ENCODE measurements around the gene PALLD. TPM values are rescaled to one million over a fixed set of nuclear protein-coding genes. Genes with fewer than 3 reads are reported as not detected.

PALLD gene
- total RNA-seq, 1 experiment from 2014 or later = 23.7 TPM

- no peak for TF ChIP-seq CTCF (IDR thresholded peaks at IDR 0.05)
Observed at GRCh38 chr4:168790898-168791297, 294.0 kb downstream of the PALLD start (continued).

- no peaks in the 10 kb centered on the region for H3K36me3 Mint-ChIP-seq
- H3K4me3 Mint-ChIP-seq = no peak overlapping the region
- H3K27ac Mint-ChIP-seq = no peak overlapping the region
- H3K4me1 Mint-ChIP-seq = peaks cover 9% of the 10 kb centered on the region
- DNase-seq (ENCODE audit: low spot score) = no peak
- ATAC-seq = no peak
- TF ChIP-seq NR1H2 (CRISPR knock-in tag; IDR thresholded peaks at IDR 0.05) = no peak
- CTCF ChIA-PET = no interaction called here
- POLR2A ChIA-PET = no interaction called here
- no peaks in the 10 kb centered on the region for H3K9me3 Mint-ChIP-seq
- H3K27me3 Mint-ChIP-seq (ENCODE audit: low read depth) = no peaks in the 10 kb centered on the region
Observed at GRCh38 chr4:168791376-168791775, 294.5 kb downstream of the PALLD start.

- POLR2A ChIA-PET = no interaction called here
- CTCF ChIA-PET = no interaction called here
- Mint-ChIP-seq H3K4me3 (no peak overlapping the region), H3K9me3 (no peaks in the 10 kb centered on the region), H3K36me3 (no peaks in the 10 kb centered on the region), H3K27ac (peak overlapping the region; percentile 47; the same call in 1 of the 2 replicates), H3K27me3 (ENCODE audit: low read depth) (no peaks in the 10 kb centered on the region), H3K4me1 (peaks cover 6% of the 10 kb centered on the region)
- TF ChIP-seq SOX15 (CRISPR knock-in tag; IDR thresholded peaks at IDR 0.05) (no peak), ZNF121 (CRISPR knock-in tag; IDR thresholded peaks at IDR 0.05) (no peak), ZBTB21 (CRISPR knock-in tag; IDR thresholded peaks at IDR 0.05; ENCODE audit: borderline replicate concordance) (no peak), ZNF263 (CRISPR knock-in tag; IDR thresholded peaks at IDR 0.05; ENCODE audit: low read depth) (no peak), MAX (CRISPR knock-in tag; IDR thresholded peaks at IDR 0.05) (no peak)
- ATAC-seq = no peak
- DNase-seq (ENCODE audit: low spot score) = no peak
Observed at GRCh38 chr4:168793542-168793941, 296.7 kb downstream of the PALLD start.

- no peak overlapping the region for H3K27ac Mint-ChIP-seq
- CTCF ChIA-PET = no interaction called here
- no peaks in the 10 kb centered on the region for H3K36me3 Mint-ChIP-seq
- no peaks in the 10 kb centered on the region for H3K9me3 Mint-ChIP-seq
- ATAC-seq = no peak
- TF ChIP-seq CREB1 (CRISPR knock-in tag; IDR thresholded peaks at IDR 0.05) (no peak), SMAD3 (CRISPR knock-in tag; IDR thresholded peaks at IDR 0.05; ENCODE audit: borderline replicate concordance) (no peak), USF1 (CRISPR knock-in tag; IDR thresholded peaks at IDR 0.05) (0 out of 2 replicates have a peak, but pooled peaks have one; percentile 0), CBFB (CRISPR knock-in tag; IDR thresholded peaks at IDR 0.05; ENCODE audit: low read depth) (no peak), TEAD1 (CRISPR knock-in tag; IDR thresholded peaks at IDR 0.05) (no peak)
- POLR2A ChIA-PET = no interaction called here
- DNase-seq (ENCODE audit: low spot score) = no peak
- no peaks in the 10 kb centered on the region for H3K27me3 Mint-ChIP-seq (ENCODE audit: low read depth)
- H3K4me1 Mint-ChIP-seq = peaks cover 6% of the 10 kb centered on the region
- no peak overlapping the region for H3K4me3 Mint-ChIP-seq
Observed at GRCh38 chr4:168794092-168794707, 297.3 kb downstream of the PALLD start.

GRCh38 chr4:168794881-168795280 lies 298.0 kb downstream of the PALLD start:
- Mint-ChIP-seq H3K27me3 (ENCODE audit: low read depth) (no peaks in the 10 kb centered on the region), H3K4me3 (no peak overlapping the region), H3K9me3 (no peaks in the 10 kb centered on the region), H3K4me1 (peaks cover 6% of the 10 kb centered on the region), H3K27ac (no peak overlapping the region), H3K36me3 (no peaks in the 10 kb centered on the region)
- DNase-seq (ENCODE audit: low spot score) = no peak
- POLR2A ChIA-PET = no interaction called here
- CTCF ChIA-PET = no interaction called here
- no peak for ATAC-seq
- no peak for TF ChIP-seq PRDM15 (CRISPR knock-in tag; IDR thresholded peaks at IDR 0.05)
- no peak for TF ChIP-seq E2F5 (CRISPR knock-in tag; IDR thresholded peaks at IDR 0.05)
- TF ChIP-seq ATF2 (CRISPR knock-in tag; IDR thresholded peaks at IDR 0.05; ENCODE audit: borderline replicate concordance, low read depth) = no peak
- no peak for TF ChIP-seq CBFB (CRISPR knock-in tag; IDR thresholded peaks at IDR 0.05; ENCODE audit: low read depth)
- no peak for TF ChIP-seq TP53 (CRISPR knock-in tag; IDR thresholded peaks at IDR 0.05)
- no peak for TF ChIP-seq NR3C1 (CRISPR knock-in tag; conservative IDR thresholded peaks at IDR 0.05; ENCODE audit: low read depth)
- TF ChIP-seq USF1 (CRISPR knock-in tag; IDR thresholded peaks at IDR 0.05) = no peak
- no peak for TF ChIP-seq NFE2L1 (CRISPR knock-in tag; IDR thresholded peaks at IDR 0.05)

Data from WTC11 (cell line).